RKO (cell line): ENCODE data around the gene CLTA.
A peak's percentile ranks its signal among the peaks of the same experiment; 100 is the strongest.
"Not testable (repeated sequence)": the region's sequence is repeated elsewhere in the genome, so short reads cannot be mapped to it uniquely, and the experiment has no call there.

Experiments used
- DNase-seq: peaks from one replicate; pipeline ENCODE4 v3.0.0-alpha.2; 2016; ENCODE audit warnings: low spot score

CLTA gene

DNA sequence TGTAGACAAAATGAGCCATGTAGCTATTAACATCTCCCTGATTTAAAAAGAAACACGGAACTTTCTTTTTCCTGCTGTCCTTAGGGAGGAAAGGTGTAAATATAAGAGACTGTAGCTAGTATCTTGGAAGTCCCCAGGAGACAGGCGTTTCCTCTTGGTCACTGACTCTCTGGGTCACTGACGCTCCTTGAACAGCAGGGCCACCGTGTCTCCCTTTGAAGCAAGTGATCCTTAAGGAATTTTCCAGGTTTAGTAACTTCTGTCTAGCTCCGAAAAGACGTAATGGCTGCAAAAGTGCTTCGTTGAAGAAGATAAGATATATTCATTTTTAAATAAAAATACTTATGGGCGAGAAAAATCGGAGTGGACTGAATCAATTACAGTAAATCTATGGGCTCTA lies 745 bp upstream of the CLTA start:
- peak; percentile 37 for DNase-seq

DNA sequence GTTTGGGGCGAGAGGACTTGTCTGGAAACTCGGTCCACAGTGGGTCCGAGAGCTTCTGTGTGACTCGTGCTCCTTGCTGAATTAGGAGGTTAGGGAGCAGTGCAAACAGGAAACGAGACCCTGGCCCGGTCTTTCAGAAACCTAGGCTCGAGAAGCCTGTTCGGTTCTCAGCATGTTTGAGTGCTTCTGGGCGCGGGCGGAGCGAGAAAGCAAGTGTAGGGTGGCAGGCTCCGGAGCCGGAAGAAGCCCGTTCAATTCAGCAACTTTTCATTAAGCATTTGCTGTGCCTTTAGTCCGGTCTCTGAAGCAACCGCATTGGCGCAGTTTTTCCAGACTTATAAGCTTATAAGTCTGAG lies 547 bp downstream of the CLTA start:
- DNase-seq: peak; percentile 28

DNA sequence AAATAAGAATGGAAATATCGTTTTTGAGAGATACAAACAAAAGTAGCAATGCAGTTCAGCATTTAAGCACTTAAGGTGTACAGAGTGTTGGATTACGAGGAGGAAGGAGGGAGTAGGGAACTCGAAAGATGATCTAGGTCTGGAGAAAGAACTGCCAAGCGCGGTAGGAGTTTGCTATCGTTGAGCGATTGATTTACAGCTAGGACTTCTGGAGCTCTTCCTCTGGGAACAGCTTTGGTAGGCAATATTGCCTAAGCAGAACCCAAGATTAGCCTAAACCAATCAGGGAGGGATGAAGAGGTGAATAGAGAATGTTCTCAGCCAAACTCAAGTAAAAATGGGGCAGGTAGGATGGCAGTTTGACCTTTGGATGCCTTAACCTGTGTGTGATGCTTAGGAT lies 965 bp downstream of the CLTA start:
- peak; percentile 24 for DNase-seq

DNA sequence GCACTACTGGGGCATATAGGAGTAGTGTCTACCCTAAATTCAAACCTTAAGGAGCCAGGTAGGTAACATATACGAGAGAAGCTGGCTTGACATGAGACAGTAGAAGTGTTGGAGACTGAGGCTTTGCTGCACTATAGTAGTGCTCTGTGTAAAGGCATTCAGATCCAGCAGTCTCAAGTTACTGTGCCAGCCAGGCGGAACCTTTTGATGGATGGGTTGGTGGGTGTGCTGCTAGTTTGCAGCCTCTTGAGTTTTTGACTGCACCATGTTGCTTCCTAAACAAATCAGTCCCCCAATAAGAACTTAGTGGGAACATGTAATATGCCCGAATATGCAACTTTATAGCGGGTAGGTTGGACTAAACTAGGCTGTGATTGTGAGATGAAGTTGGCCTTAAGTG lies 1.5 kb downstream of the CLTA start:
- DNase-seq: peak; percentile 74

DNA sequence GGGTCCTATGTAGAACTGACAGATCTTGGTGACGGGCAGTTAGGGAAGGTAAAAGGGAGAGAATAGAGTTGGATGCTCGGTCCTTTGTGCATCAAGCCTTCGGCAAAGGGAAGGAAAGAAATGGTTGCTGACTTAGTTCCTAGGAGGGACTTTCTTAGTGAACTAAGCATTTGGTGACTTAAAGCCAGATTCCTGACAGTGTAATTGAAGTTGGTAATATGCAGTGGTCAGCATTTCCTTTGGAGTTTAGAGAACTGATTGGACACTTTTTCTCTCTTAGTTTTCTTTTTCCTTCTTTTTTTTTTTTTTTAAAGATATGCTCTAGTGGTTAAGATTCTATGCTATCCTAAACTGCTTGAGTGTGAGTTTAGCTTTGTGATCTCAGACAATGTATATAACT lies 2.3 kb downstream of the CLTA start:
- peak; percentile 28 for DNase-seq

- no peak for DNase-seq
Measured at GRCh38 chr9:36194326-36195000, 3.7 kb downstream of the CLTA start.

DNA sequence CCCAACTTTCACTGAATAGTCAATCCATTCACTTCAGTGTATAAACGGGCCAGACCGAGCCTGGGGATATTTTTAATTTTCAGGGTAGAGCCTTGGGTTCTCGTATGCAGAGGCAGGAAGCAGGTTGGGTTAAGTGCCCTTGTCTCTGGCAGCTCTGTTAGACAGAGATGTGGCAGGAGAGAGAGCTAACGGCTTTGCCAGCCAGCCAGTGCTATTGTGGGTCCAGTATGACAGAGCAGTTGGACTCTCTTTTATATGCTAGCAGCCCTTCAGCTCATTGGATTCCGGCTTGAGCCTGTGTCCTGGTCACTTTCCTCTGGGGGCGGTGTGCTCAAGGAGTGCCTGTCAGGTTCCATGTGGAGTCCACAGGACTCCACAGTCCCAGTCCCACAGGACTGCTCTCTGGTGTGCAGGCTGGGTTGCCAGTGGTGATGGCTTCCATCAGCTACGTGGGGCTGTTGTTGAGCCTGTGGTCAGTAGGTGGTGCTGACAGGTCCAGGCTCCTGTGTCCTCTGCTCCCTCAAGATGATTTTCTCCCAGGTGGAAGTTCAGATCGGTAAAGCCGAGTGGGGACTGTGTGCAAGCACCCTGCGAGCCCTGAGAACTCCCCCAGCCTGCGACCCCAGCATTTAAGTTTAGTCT lies 14.3 kb downstream of the CLTA start:
- no peak for DNase-seq

GRCh38 chr9:36207016-36207415 lies 16.3 kb downstream of the CLTA start:
- DNase-seq: peak; percentile 21

DNA sequence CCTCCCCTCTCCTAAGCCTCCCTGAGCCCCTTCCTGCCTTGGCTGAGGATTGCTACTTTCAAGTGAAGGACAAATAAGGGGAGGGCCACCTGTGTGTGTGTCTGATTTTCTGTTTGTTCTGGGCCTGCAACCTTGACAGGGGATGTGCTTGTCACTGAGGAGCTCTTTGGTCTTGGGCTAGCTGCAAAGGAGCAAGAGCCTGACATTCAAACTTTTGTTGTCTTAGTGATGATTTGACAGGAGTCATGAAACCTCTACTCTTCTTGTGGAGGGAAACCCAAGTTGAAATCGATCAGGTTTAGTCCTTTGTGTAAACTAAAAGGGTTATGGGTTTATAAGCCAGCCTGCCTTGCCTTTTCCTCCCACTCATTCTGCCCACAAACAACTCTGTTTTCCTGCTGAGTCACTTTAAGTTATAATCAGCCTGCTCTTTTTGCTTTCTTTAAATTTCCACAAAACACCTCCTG lies 16.9 kb downstream of the CLTA start:
- no peak for DNase-seq

DNA sequence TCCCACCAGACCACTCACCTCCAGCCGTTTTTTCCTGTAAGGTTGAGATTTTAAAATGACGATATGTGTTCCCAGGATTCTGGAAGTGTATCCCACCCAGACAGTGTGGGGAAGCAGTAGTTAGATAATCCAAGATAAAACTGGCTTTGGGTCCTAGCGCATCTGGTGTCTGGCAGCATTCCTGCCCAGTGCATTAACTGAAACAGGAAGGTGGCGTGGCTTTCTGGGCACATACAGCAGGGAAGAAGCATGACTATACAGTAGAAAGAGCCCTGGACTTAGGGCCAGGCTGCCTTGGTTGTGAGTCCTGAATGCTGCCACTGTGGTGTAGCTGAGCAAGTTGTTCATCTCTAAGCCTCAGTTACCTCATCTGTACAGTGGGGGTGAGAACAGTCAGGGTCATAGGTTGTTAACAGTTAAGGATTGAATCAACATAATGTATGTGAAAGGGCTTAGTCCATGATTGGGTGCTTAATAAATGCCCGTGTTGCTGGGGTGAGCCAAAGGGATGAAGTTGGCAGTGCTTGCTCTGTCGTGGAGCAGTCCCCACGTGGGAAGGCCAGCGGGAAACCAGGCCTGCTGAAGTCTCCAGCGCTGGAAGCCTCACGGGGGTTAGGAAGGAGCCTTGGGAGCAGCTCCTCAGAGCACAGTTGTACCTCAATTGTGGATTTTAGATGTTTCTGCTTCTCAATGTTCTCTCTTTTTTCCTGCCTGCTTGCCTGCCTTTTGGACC lies 18.0 kb downstream of the CLTA start:
- DNase-seq: no peak

DNA sequence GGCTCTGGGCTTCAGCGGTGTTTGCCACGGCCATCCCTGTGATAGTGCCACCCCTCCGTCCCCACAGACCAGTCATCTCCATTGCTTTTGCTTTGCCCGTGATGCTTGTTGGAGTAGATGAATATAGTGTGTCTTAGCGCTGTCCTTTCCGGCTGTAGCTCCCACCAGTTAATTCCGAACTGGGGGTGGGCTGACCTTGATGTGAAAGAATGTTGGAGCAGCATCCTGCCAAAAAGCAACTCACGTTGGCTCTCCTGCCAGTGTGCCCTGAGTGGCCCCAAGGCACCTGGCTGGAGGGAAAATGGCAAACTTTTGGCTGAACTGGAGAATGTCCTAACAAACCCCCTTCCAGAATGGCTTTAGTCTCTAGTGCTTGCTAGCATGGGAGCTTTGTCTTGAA lies 20.0 kb downstream of the CLTA start:
- DNase-seq: no peak

DNA sequence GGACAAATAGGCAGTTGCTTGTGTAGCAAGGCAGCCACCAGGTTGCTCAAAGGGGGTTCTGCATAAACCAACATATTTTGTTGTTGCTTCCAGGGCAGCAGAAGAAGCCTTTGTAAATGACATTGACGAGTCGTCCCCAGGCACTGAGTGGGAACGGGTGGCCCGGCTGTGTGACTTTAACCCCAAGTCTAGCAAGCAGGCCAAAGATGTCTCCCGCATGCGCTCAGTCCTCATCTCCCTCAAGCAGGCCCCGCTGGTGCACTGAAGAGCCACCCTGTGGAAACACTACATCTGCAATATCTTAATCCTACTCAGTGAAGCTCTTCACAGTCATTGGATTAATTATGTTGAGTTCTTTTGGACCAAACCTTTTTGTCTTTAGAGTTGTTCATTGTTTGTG lies 20.8 kb downstream of the CLTA start:
- DNase-seq: no peak

DNA sequence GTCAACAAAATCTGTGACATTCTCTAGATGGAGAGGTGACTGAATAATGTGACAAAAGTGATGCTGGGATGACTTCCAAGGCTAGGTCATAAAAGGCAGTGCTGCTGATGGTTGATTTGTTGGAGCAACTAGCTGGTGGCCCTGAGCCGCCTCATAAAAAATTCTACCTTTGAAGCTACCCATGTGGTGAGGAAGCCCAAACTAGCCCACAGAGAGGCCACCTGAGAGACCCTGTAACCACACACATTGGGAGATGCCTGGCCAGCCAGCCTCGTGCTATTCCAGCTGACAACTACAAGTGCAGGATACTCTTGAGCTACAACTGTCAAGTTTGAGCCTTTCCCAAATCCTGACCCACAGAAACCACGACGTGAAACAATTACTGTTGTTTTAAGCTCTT lies 22.7 kb downstream of the CLTA start:
- no peak for DNase-seq

DNA sequence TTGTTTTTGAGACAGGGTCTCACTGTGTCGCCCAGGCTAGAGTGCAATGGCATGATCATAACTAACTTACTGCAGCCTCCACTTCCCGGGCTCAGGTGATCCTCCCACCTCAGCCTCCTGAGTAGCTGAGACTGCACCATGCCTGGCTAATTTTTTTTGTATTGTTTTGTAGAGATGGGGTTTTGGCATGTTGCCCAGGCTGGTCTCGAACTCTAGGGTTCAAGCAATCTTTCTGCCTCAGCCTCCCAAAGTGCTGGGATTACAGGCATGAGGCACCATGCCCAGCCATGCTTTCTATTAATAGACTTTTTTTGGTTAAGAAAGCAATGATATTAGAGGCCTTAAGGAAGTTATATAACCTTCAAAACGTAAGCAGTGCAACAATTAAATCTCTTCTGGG lies 23.3 kb downstream of the CLTA start:
- DNase-seq: no peak

- no peak for DNase-seq
Measured at GRCh38 chr9:36214571-36214970, 23.9 kb downstream of the CLTA start.

GRCh38 chr9:36217256-36217968 lies 26.7 kb downstream of the CLTA start:
- DNase-seq: no peak

DNA sequence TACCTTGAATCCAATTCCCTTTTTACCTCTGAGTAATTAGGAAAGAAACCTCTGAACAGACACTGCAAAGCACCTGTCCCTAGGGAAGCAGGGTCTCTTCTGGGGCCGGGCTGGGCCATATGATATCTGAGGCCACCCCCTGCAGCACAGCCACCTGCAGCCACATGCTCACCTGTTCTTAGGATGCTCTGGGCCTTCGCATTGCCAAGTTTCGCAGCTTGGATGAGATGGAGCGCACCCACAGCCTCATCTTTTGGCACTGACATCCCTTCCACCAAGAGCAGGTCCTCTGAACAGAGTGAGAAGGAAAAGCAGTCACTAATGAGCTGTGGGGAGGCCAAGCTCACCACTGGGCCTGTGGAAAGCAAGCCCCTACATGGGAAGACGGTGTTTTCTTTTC lies 27.3 kb downstream of the CLTA start:
- no peak for DNase-seq

- no peak for DNase-seq
Measured at GRCh38 chr9:36218411-36218901, 27.7 kb downstream of the CLTA start.

DNA sequence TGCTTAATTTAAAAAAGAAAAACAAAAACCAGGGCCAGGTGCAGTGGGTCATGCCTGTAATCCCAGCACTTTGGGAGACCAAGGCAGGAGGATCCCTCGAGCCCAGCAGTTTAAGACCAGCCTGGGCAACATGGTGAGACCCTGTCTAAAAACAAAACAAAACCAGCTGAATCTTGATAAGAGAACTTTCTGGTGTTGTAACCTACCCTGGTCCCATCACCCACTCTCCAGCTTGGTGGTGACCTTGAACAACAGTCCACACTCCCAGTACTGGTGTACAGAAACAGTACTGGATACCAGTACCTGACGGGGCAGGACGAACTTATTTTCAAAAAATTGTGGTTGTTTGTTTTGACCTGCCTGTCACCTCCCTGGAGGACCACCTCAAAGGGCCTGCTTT lies 30.9 kb downstream of the CLTA start:
- no peak for DNase-seq

GRCh38 chr9:36222449-36222848 lies 31.7 kb downstream of the CLTA start:
- no peak for DNase-seq

GRCh38 chr9:36237230-36237629 lies 46.5 kb downstream of the CLTA start:
- no peak for DNase-seq

- DNase-seq: not testable (repeated sequence)
Measured at GRCh38 chr9:36239205-36239604, 48.5 kb downstream of the CLTA start.

DNA sequence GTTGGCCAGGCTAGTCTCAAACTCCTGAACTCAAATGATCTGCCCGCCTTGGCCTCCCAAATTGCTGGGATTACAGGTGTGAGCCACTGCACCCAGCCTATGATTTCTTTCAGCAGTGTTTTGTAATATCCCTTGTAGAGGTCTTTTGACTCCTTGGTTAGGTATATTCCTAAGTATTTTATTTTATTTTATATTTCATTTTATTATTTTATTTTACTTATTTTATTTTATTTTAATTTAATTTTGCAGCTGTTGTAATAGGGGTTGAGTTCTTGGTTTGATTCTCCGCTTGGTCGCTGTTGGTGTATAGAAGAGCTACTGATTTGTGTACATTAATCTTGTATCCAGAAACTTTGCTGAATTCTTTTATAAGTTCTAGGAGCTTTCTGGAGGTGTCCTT lies 49.0 kb downstream of the CLTA start:
- DNase-seq: not testable (repeated sequence)
